Testis (tissue), 3 donors: Measurements from ENCODE around the gene SPPL3. TPM values are rescaled to one million over a fixed set of nuclear protein-coding genes. Genes with fewer than 3 reads are reported as not detected.

Experiments
- DNase-seq: peaks from one replicate; pipeline ENCODE4 v3.0.0-alpha.2; 2019
- H3K27ac ChIP-seq, 2 donors: fragments of 200-600 bp; sonication (generic); one replicate each; pipeline ENCODE4 v1.5.1; 2019
- H3K27me3 ChIP-seq: fragments of 200-600 bp; sonication (generic); one replicate; pipeline ENCODE4 v1.5.1; 2019
- H3K36me3 ChIP-seq: fragments of 200-600 bp; sonication (generic); one replicate; pipeline ENCODE4 v1.5.1; 2017; ENCODE audit warnings: low read depth; ENCODE audit errors: missing control alignments
- H3K4me1 ChIP-seq: fragments of 200-600 bp; sonication (generic); one replicate; pipeline ENCODE4 v1.5.1; 2019
- H3K4me3 ChIP-seq, 2 donors: fragments of 200-600 bp; sonication (generic); one replicate each; pipeline ENCODE4 v1.5.1; 2017 to 2019
- H3K9me3 ChIP-seq: fragments of 200-600 bp; sonication (generic); one replicate; pipeline ENCODE4 v1.5.1; 2017
- POLR2A ChIP-seq: fragments of 450-650 bp; IDR thresholded peaks from one replicate; pipeline ENCODE4 v1.6.1; 2017; ENCODE audit warnings: antibody characterized with exemption, mild to moderate bottlenecking, moderate library complexity
- WGBS, 2 donors: methylation state at CpG; one replicate each; pipeline ENCODE4 v1.1.5; 2018; 5-methylcytosine and 5-hydroxymethylcytosine counted together
- intact Hi-C: fragments of 100-400 bp; cut with DNase I; formaldehyde crosslinking; loops from one replicate; pipeline ENCODE4 v1.15.1; 2023; ENCODE audit warnings: low total_unique reads
- polyA plus RNA-seq: library from polyadenylated mRNA; stranded (reverse); fragments of 350-450 nt; fragmentation: Illumina TruSeq; extraction: RNeasy Lipid Tissue Mini Kit (QIAGEN cat#74804); gene quantifications from one replicate; pipeline ENCODE4 v1.2.3, GENCODE V29; 2014; ENCODE audit warnings: low read depth, low replicate concordance; ENCODE audit not compliant: insufficient read depth
- total RNA-seq, 2 donors: library from RNA; depleted of rRNA; stranded (reverse); fragments of >200 nt; gene quantifications; one replicate each; pipeline ENCODE4 v1.2.3, GENCODE V29; 2016
- TF ChIP-seq, protein P1 (sequence below), 3 experiments: fragments of 450-650 bp in 2 of 3; fragments of 200-600 bp in 1 of 3; sonication (generic) in 1 of 3; IDR thresholded peaks; one replicate each; pipeline ENCODE4 v1.5.1; 2016 to 2019; ENCODE audit warnings: antibody characterized with exemption in 3 of 3, mild to moderate bottlenecking in 2 of 3, moderate library complexity in 1 of 3

Gene SPPL3
- total and polyA plus RNA-seq, 3 donors from 2014 or later: 61.1 to 190 (median 65.4) TPM

GRCh38 chr12:120775862-120776552, 128.2 kb downstream of the SPPL3 start:
- DNase-seq: no peak
- Histone ChIP-seq H3K4me1 (no peaks in the 10 kb centered on the region), H3K36me3 (no peaks in the 10 kb centered on the region), H3K27me3 (no peaks in the 10 kb centered on the region), H3K9me3 (no peaks in the 10 kb centered on the region), H3K27ac (no peak overlapping the region), H3K4me3 (no peak overlapping the region)
- TF ChIP-seq, protein P1, sequence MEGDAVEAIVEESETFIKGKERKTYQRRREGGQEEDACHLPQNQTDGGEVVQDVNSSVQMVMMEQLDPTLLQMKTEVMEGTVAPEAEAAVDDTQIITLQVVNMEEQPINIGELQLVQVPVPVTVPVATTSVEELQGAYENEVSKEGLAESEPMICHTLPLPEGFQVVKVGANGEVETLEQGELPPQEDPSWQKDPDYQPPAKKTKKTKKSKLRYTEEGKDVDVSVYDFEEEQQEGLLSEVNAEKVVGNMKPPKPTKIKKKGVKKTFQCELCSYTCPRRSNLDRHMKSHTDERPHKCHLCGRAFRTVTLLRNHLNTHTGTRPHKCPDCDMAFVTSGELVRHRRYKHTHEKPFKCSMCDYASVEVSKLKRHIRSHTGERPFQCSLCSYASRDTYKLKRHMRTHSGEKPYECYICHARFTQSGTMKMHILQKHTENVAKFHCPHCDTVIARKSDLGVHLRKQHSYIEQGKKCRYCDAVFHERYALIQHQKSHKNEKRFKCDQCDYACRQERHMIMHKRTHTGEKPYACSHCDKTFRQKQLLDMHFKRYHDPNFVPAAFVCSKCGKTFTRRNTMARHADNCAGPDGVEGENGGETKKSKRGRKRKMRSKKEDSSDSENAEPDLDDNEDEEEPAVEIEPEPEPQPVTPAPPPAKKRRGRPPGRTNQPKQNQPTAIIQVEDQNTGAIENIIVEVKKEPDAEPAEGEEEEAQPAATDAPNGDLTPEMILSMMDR (IDR thresholded peaks at IDR 0.05): peak; percentile 23 to 40 (median 38)
- TF ChIP-seq POLR2A: no peak
- WGBS, 2 donors: 82 to 87% methylated on average over 7 of the region's 7 CpGs
- intact Hi-C loops: no loop called here

GRCh38 chr12:120774169-120774916, 129.8 kb downstream of the SPPL3 start:
- DNase-seq: no peak
- Histone ChIP-seq H3K4me1 (no peaks in the 10 kb centered on the region), H3K27me3 (no peaks in the 10 kb centered on the region), H3K36me3 (no peaks in the 10 kb centered on the region), H3K9me3 (no peaks in the 10 kb centered on the region), H3K27ac (no peak overlapping the region), H3K4me3 (no peak overlapping the region)
- TF ChIP-seq, protein P1 (IDR thresholded peaks at IDR 0.05): no peak
- TF ChIP-seq POLR2A: no peak
- intact Hi-C loops: no loop called here
- 91 to 93% methylated on average over 7 of the region's 7 CpGs for WGBS, 2 donors

DNA sequence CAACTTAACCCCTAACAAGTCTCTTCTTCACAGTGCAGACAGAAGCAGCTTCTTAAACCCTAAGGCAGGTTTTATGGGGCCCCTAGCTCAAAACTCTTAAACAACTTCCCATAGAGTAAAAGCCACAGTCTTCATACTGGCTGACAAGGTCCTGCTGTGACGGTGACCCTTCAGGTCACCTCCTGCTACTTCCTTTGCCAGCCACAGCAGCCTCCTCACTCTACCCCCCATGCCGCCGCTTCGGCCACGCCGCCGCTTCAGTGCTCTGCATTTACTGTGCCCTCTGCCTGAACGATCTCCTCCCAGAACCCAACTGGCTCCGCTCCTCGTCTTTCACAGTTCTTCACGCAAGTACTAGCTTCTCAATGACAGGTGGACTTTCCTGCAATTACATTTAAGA, 133.1 kb downstream of the SPPL3 start:
- TF ChIP-seq, protein P1 (IDR thresholded peaks at IDR 0.05): no peak
- TF ChIP-seq POLR2A: no peak
- no peak overlapping the region for H3K27ac ChIP-seq
- no peaks in the 10 kb centered on the region for H3K27me3 ChIP-seq
- no peaks in the 10 kb centered on the region for H3K9me3 ChIP-seq
- H3K4me3 ChIP-seq: no peak overlapping the region
- 88 to 91% methylated on average over 11 of the region's 11 CpGs for WGBS, 2 donors
- H3K36me3 ChIP-seq: no peaks in the 10 kb centered on the region
- no peak for DNase-seq
- no peaks in the 10 kb centered on the region for H3K4me1 ChIP-seq
- intact Hi-C loops: no loop called here

DNA sequence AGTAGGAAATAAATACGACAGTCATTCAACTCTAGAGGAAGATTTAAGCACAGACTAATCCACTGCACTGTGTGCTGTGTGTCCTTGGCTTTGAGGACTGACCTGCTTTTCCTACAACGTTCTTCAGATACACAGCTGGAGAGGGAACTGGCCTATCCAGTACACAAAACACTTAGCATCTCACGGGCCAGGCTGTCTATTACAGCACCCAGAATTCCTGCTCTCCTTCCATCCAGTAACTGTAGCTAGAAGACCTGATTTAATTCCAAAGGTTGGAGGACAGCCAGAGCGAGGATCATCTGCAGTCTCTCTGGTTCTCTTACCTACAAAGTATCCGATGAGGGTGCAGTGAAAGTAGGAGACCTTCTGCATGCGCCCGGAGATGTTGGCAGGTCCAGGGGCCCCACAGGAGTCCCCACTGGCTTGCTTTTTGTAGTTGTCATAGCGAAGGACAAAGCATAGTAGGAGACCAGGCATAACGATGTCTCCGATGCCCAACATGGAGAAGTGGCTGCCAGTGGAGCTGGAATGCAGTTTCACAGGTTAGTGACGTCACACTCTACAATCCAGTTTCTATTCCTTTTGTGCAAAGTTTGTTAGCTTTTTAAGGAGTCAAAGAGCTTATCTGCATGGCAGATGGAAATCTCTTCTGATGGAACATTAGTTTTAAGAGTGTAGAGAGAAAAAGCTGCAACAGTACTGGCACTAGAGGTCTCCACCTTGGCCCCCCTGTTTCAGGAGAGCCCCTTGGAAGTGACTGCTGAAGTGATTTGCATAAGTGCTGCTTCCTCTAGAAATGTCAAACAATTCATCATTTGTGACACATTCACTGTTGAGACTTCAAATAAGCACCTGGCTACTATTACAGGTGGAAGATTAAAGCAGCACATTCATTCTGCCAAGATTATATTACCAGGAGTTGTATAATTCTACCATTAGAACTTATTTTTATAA, 136.8 kb downstream of the SPPL3 start:
- no peak overlapping the region for H3K4me3 ChIP-seq
- H3K4me1 ChIP-seq: no peaks in the 10 kb centered on the region
- H3K27me3 ChIP-seq: no peaks in the 10 kb centered on the region
- H3K36me3 ChIP-seq: no peaks in the 10 kb centered on the region
- 77 to 81% methylated on average over 11 of the region's 11 CpGs for WGBS, 2 donors
- no peak overlapping the region for H3K27ac ChIP-seq
- intact Hi-C loops: no loop called here
- TF ChIP-seq, protein P1 (IDR thresholded peaks at IDR 0.05): no peak
- TF ChIP-seq POLR2A: no peak
- no peak for DNase-seq
- no peaks in the 10 kb centered on the region for H3K9me3 ChIP-seq
